ENCODE results near the gene OR4B1.
"Not testable (repeated sequence)": the region's sequence is repeated elsewhere in the genome, so short reads cannot be mapped to it uniquely, and the experiment has no call there.

DNA sequence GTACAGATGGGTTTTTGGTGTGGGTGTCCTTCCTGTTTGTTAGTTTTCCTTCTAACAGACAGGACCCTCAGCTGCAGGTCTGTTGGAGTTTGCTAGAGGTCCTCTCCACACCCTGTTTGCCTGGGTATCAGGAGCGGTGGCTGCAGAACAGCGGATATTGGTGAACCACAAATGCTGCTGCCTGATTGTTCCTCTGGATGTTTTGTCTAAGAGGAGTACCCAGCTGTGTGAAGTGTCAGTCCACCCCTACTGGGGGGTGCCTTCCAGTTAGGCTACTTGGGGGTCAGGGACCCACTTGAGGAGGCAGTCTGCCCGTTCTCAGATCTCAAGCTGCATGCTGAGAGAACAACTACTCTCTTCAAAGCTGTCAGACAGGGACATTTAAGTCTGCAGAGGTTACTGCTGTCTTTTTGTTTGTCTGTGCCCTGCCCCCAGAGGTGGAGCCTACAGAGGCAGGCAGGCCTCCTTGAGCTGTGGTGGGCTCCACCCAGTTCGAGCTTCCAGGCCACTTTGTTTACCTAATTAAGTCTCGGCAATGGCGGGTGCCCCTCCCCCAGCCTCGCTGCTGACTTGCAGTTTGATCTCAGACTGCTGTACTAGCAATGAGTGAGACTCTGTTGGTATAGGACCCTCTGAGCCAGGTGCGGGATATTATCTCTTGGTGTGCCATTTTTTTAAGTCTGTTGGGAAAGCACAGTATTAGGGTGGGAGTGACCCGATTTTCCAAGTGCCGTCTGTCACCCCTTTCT, 25.5 kb upstream of the OR4B1 start:
- TF ChIP-seq, protein P1, sequence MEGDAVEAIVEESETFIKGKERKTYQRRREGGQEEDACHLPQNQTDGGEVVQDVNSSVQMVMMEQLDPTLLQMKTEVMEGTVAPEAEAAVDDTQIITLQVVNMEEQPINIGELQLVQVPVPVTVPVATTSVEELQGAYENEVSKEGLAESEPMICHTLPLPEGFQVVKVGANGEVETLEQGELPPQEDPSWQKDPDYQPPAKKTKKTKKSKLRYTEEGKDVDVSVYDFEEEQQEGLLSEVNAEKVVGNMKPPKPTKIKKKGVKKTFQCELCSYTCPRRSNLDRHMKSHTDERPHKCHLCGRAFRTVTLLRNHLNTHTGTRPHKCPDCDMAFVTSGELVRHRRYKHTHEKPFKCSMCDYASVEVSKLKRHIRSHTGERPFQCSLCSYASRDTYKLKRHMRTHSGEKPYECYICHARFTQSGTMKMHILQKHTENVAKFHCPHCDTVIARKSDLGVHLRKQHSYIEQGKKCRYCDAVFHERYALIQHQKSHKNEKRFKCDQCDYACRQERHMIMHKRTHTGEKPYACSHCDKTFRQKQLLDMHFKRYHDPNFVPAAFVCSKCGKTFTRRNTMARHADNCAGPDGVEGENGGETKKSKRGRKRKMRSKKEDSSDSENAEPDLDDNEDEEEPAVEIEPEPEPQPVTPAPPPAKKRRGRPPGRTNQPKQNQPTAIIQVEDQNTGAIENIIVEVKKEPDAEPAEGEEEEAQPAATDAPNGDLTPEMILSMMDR (IDR thresholded peaks at IDR 0.05 in 8 of 11, conservative IDR thresholded peaks at IDR 0.05 in 3 of 11) = not testable (repeated sequence)
- TF ChIP-seq POLR2A, POLR2AphosphoS5 (IDR thresholded peaks at IDR 0.05): not testable (repeated sequence)
